Endothelial cell of umbilical vein (primary cell): Measurements from ENCODE around the gene COL4A2. TPM values are rescaled to one million over a fixed set of nuclear protein-coding genes. Genes with fewer than 3 reads are reported as not detected.
"Not testable (repeated sequence)": the region's sequence is repeated elsewhere in the genome, so short reads cannot be mapped to it uniquely, and the experiment has no call there.

Source experiments
- BruUV-seq: library from RNA; stranded (reverse); fragments of 400-500 nt; replicated peaks from 2 replicates; lab custom pipeline; 2021; lab: Mats Ljungman, UMichigan
- CTCF ChIA-PET: fragments of 300-600, 350-600 bp; sonication (Branson Sonifier 250); formaldehyde crosslinking; loops from one replicate; lab custom pipeline; 2021; ENCODE audit warnings: antibody characterized with exemption, inconsistent platforms; lab: Charles Lee
- POLR2A ChIA-PET: fragments of 300-600, 350-600 bp; sonication (Branson Sonifier 250); formaldehyde crosslinking; loops from one replicate; lab custom pipeline; 2021; ENCODE audit warnings: antibody characterized with exemption, inconsistent platforms; lab: Charles Lee
- DNase-seq: peaks from one replicate; pipeline ENCODE4 v3.0.0-alpha.2; 2011; ENCODE audit warnings: low read depth, low spot score
- FAIRE-seq: peaks from 2 replicates; lab custom pipeline; 2011; peaks lifted over from hg19 to GRCh38; lab: Jason Lieb, UNC
- H2AFZ ChIP-seq: 2 replicates; pipeline ENCODE4 v1.6.0; 2012; ENCODE audit warnings: low read depth, low read length, control low read depth, inconsistent platforms
- H3K27ac ChIP-seq: 2 replicates; pipeline ENCODE4 v1.5.1; 2011; ENCODE audit warnings: low read depth, mild to moderate bottlenecking, control low read depth, low read length, moderate library complexity; ENCODE audit not compliant: insufficient read depth
- H3K27me3 ChIP-seq, 2 experiments: 2 replicates each; pipeline versions ENCODE4 v1.6.0 to v1.6.1; 2011; ENCODE audit warnings: low read length in 2 of 2, mixed read lengths in 1 of 2; ENCODE audit not compliant: control insufficient read depth in 2 of 2, insufficient read depth in 2 of 2
- H3K36me3 ChIP-seq, 2 experiments: 2 replicates in 1 of 2; 3 replicates in 1 of 2; pipeline ENCODE4 v1.5.1; 2011; ENCODE audit warnings: low read length in 2 of 2, mild to moderate bottlenecking in 1 of 2, moderate library complexity in 1 of 2; ENCODE audit not compliant: control insufficient read depth in 2 of 2, insufficient read depth in 2 of 2; ENCODE audit errors: extremely low read depth in 1 of 2
- H3K4me1 ChIP-seq: 3 replicates; pipeline ENCODE4 v1.5.1; 2011; ENCODE audit warnings: mild to moderate bottlenecking, low read length; ENCODE audit not compliant: control insufficient read depth, insufficient read depth; ENCODE audit errors: extremely low read depth
- H3K4me2 ChIP-seq: 2 replicates; pipeline ENCODE4 v1.6.1; 2011; ENCODE audit warnings: low read length, control low read depth, mixed read lengths; ENCODE audit not compliant: insufficient read depth
- H3K4me3 ChIP-seq, 3 experiments: fragments of 200-600 bp in 1 of 3; sonication (generic), shearing (Covaris generic) in 1 of 3; replicated peaks in 1 of 3; 2 replicates each; pipeline ENCODE4 v1.5.1; 2011 to 2016; ENCODE audit warnings: control low read depth in 3 of 3, low read length in 3 of 3, mild to moderate bottlenecking in 2 of 3, inconsistent platforms in 1 of 3, low read depth in 1 of 3, moderate library complexity in 1 of 3; ENCODE audit not compliant: insufficient read depth in 1 of 3
- H3K79me2 ChIP-seq: 2 replicates; pipeline ENCODE4 v1.6.0; 2012; ENCODE audit warnings: low read length, inconsistent platforms; ENCODE audit not compliant: control insufficient read depth, insufficient read depth
- H3K9ac ChIP-seq: replicated peaks from 2 replicates; pipeline ENCODE3; 2011; ENCODE audit warnings: low read length, control low read depth; ENCODE audit not compliant: insufficient read depth; ENCODE audit errors: extremely low read depth
- H3K9me1 ChIP-seq: replicated peaks from 3 replicates; pipeline ENCODE4 v1.6.0; 2011; ENCODE audit warnings: mild to moderate bottlenecking, low read length; ENCODE audit not compliant: control insufficient read depth, insufficient read depth; ENCODE audit errors: extremely low read depth
- H3K9me3 ChIP-seq: replicated peaks from 2 replicates; pipeline ENCODE4 v1.5.1; 2012; ENCODE audit warnings: low read length, inconsistent platforms; ENCODE audit not compliant: control insufficient read depth, insufficient read depth
- H4K20me1 ChIP-seq: replicated peaks from 2 replicates; pipeline ENCODE3; 2011; ENCODE audit warnings: mild to moderate bottlenecking, low read length; ENCODE audit not compliant: control insufficient read depth, insufficient read depth; ENCODE audit errors: extremely low read depth
- CTCF ChIP-seq, 2 donors: IDR thresholded peaks; 1 replicate in 1 of 2; 2 replicates in 1 of 2; pipeline ENCODE4 v1.5.1; 2011; ENCODE audit warnings: low read length in 2 of 2, mild to moderate bottlenecking in 2 of 2, moderate library complexity in 2 of 2, control low read depth in 1 of 2, inconsistent platforms in 1 of 2, low read depth in 1 of 2; ENCODE audit not compliant: insufficient read depth in 1 of 2; ENCODE audit errors: extremely low read depth in 1 of 2
- EZH2 ChIP-seq: IDR thresholded peaks from 2 replicates; pipeline ENCODE4 v1.6.1; 2012; ENCODE audit warnings: borderline replicate concordance, low read depth, mild to moderate bottlenecking, moderate library complexity, low read length, inconsistent platforms; ENCODE audit not compliant: severe bottlenecking
- FOS ChIP-seq: IDR thresholded peaks from 2 replicates; pipeline ENCODE4 v1.6.1; 2011; ENCODE audit warnings: mild to moderate bottlenecking, low read length, moderate library complexity, borderline replicate concordance; ENCODE audit not compliant: insufficient read depth
- GATA2 ChIP-seq: IDR thresholded peaks from 2 replicates; pipeline ENCODE4 v1.7.0; 2011; ENCODE audit warnings: low read depth, mild to moderate bottlenecking, moderate library complexity, mixed read lengths, low read length; ENCODE audit not compliant: insufficient read length, insufficient read depth
- JUN ChIP-seq: IDR thresholded peaks from 2 replicates; pipeline ENCODE4 v1.6.1; 2011; ENCODE audit warnings: borderline replicate concordance, low read depth; ENCODE audit not compliant: insufficient read length, insufficient read depth
- MAX ChIP-seq: IDR thresholded peaks from 2 replicates; pipeline ENCODE4 v1.6.1; 2011; ENCODE audit not compliant: insufficient read depth, insufficient read length
- MYC ChIP-seq: IDR thresholded peaks from one replicate; pipeline ENCODE4 v1.6.1; 2011; ENCODE audit warnings: mild to moderate bottlenecking, low read depth, low read length
- POLR2A ChIP-seq: IDR thresholded peaks from 2 replicates; pipeline ENCODE4 v1.6.1; 2012; ENCODE audit warnings: low read depth, mild to moderate bottlenecking, control low read depth, low read length
- POLR2AphosphoS5 ChIP-seq: IDR thresholded peaks from 2 replicates; pipeline ENCODE4 v1.6.1; 2012; ENCODE audit warnings: low read depth, mild to moderate bottlenecking, control low read depth, low read length, moderate library complexity; ENCODE audit not compliant: insufficient read depth
- dilution Hi-C: fragments of 300-500 bp; cut with MboI; formaldehyde crosslinking; loops from one replicate; pipeline ENCODE4 v1.15.0; 2019; ENCODE audit warnings: low sequenced_read_pairs; ENCODE audit not compliant: extremely low pct_ligation_motif_present
- intact Hi-C: fragments of 100-400 bp; cut with micrococcal nuclease; formaldehyde crosslinking; loops from one replicate; pipeline ENCODE4 v1.10.0; 2022
- polyA plus RNA-seq, 4 experiments: library from polyadenylated mRNA; depleted of rRNA in 3 of 4; stranded (reverse) in 3 of 4; unstranded in 1 of 4; fragments of >200 nt; gene quantifications; 2 replicates each; pipeline versions ENCODE4 v1.2.1 to v1.2.3, GENCODE V29; 2011 to 2012; ENCODE audit warnings: missing spikeins in 1 of 4
- total RNA-seq: library from RNA; stranded (reverse); gene quantifications from 2 replicates; pipeline ENCODE4 v1.2.3, GENCODE V29; 2021

The COL4A2 gene
- total and polyA plus RNA-seq, 2 donors (not counting 3 experiments of a cell fraction or from before 2014, with no cell fraction given) = 792 to 940 TPM

- POLR2A ChIA-PET = no interaction called here
- no peaks in the 10 kb centered on the region for H4K20me1 ChIP-seq
- peaks cover 10 to 15% of the 10 kb centered on the region in 2 experiments for H3K36me3 ChIP-seq
- no peak for TF ChIP-seq GATA2
- no peak for TF ChIP-seq POLR2A
- no peak for TF ChIP-seq FOS
- TF ChIP-seq POLR2AphosphoS5 = no peak
- TF ChIP-seq CTCF (IDR thresholded peaks at IDR 0.05; ENCODE audit: extremely low read depth in 1 of 2, insufficient read depth in 1 of 2, low read depth in 1 of 2, low read length in 2 of 2) = no peak
- TF ChIP-seq MAX = no peak
- TF ChIP-seq MYC = no peak
- TF ChIP-seq JUN = no peak
- no peak for TF ChIP-seq EZH2
- dilution Hi-C loops (no loop called here), intact Hi-C loops (no loop called here)
- no peak overlapping the region for H2AFZ ChIP-seq
- no peak overlapping the region for H3K27ac ChIP-seq
- H3K4me2 ChIP-seq = no peak overlapping the region
- peaks cover 84% of the 10 kb centered on the region for H3K79me2 ChIP-seq
- no peaks in the 10 kb centered on the region for H3K27me3 ChIP-seq
- BruUV-seq = no TSS peak
- DNase-seq = no peak
- FAIRE-seq = peak; percentile 71
- peaks cover 34% of the 10 kb centered on the region for H3K4me1 ChIP-seq
- no peaks in the 10 kb centered on the region for H3K9me3 ChIP-seq
- H3K9me1 ChIP-seq = no peaks in the 10 kb centered on the region
- no peak overlapping the region for H3K9ac ChIP-seq
- CTCF ChIA-PET = interaction anchor here (1.0 to 1.9 kb wide), 4 partner anchors 9 to 100 kb away, joined by 3 to 5 read pairs (median 4); no protein-coding TSS in a partner anchor
- H3K4me3 ChIP-seq = no peak overlapping the region
Observed at GRCh38 chr13:110312339-110313031, 5.4 kb downstream of the COL4A2 start.

GRCh38 chr13:110313261-110313660 is 6.2 kb downstream of the COL4A2 start:
- POLR2A ChIA-PET, H3K9ac ChIP-seq, H3K4me3 ChIP-seq, H3K27me3 ChIP-seq, H3K27ac ChIP-seq, BruUV-seq, H3K4me2 ChIP-seq, H3K9me1 ChIP-seq, FAIRE-seq, H4K20me1 ChIP-seq, intact Hi-C loops, H2AFZ ChIP-seq, dilution Hi-C loops, DNase-seq, H3K9me3 ChIP-seq: not testable (repeated sequence)
- Histone ChIP-seq H3K4me1 (peaks cover 35% of the 10 kb centered on the region), H3K79me2 (peaks cover 84% of the 10 kb centered on the region), H3K36me3 (peaks cover 10 to 15% of the 10 kb centered on the region in 2 experiments)
- CTCF ChIA-PET = interaction anchor here (1.9 kb wide), 1 partner anchor 90 kb away, joined by 5 read pairs; no protein-coding TSS in a partner anchor
